Measurements from ENCODE around the gene SLC25A45.

SLC25A45 gene

DNA sequence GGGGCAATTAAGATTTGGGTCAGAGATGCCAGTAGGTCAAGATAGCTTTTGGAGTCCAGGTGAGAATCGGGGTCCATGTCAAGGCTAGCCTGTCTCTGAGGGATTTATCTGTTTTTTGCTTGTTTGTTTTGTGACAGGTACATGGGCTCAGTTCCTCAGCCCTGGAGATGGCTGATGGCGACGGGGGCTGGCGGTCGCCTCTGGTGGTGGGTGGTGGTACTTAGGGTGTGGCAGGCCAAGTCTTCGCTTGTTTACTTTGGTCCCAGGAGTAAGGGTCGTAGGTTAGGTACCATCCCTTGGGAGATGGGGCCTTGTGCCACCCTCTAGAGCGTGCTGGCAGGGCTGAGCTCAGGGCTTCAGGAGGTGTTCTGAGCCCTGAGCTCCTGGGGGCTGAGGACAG lies 4.7 kb downstream of the SLC25A45 start:
- Histone ChIP-seq H3K4me1 (ENCODE audit: control insufficient read depth in 1 of 2, insufficient read depth in 2 of 2, low read length in 2 of 2) (peaks cover 12 to 14% of the 10 kb centered on the region in 2 experiments), H2BK120ac (ENCODE audit: insufficient read depth, low read length, poor library complexity) (no peak overlapping the region), H3K23ac (ENCODE audit: low read length) (no peak overlapping the region), H4K91ac (ENCODE audit: low read depth, low read length) (peak overlapping the region; percentile 38), H3K4me2 (ENCODE audit: low read length) (no peak overlapping the region), H4K12ac (ENCODE audit: low read depth, low read length) (no peak overlapping the region), H3K9me3 (ENCODE audit: insufficient read depth, low read depth, low read length) (peaks cover 3% of the 10 kb centered on the region), H3K4me3 (ENCODE audit: low read depth, low read length) (no peak overlapping the region), H2AK5ac (ENCODE audit: low read length) (peak overlapping the region; percentile 13), H2AFZ (ENCODE audit: insufficient read depth, low read length, poor library complexity) (no peak overlapping the region), H3K18ac (ENCODE audit: low read length) (no peak overlapping the region), H3K27me3 (ENCODE audit: insufficient read depth, low read length) (no peaks in the 10 kb centered on the region), H3K14ac (ENCODE audit: low read length) (no peak overlapping the region), H3K36me3 (ENCODE audit: control insufficient read depth in 1 of 2, insufficient read depth in 2 of 2, low read length in 2 of 2) (no peaks in the 10 kb centered on the region), H3K27ac (ENCODE audit: low read depth, low read length) (no peak overlapping the region), H2BK5ac (ENCODE audit: low read depth, low read length, poor library complexity) (no peak overlapping the region), H3K4ac (ENCODE audit: low read depth, low read length) (no peak overlapping the region), H3K79me1 (ENCODE audit: low read length) (peaks cover 13% of the 10 kb centered on the region), H3K79me2 (ENCODE audit: control insufficient read depth, insufficient read depth, low read length, poor library complexity) (peaks cover 5% of the 10 kb centered on the region), H2BK12ac (ENCODE audit: low read length) (no peak overlapping the region), H3K9ac (ENCODE audit: low read length) (no peak overlapping the region), H4K8ac (ENCODE audit: low read depth, low read length) (no peak overlapping the region)
- DNase-seq = no peak
- WGBS (ENCODE audit: extremely low coverage, insufficient coverage, insufficient read length) = no CpG with 5 or more reads among the region's 8 CpGs

DNA sequence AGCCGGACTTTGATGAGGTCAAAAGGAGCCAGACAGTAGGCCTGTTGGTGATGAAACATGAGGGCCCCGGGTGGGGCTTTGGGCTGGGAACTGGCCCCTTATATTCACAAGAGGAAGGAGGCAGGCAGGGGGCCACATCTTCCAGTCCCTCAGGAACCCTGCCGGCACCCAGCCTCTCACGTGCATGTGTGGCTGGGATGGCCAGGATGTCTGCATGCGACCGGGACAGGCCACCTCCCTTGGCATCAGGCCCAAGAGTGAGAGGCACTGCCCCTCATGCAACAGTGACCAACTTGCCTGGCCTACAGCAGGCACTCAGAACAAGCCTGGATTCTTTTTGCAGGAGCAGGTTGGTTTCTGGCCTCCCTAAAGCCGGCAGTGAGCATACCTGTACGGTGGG lies 5.4 kb downstream of the SLC25A45 start:
- Histone ChIP-seq H3K79me2 (ENCODE audit: control insufficient read depth, insufficient read depth, low read length, poor library complexity) (peaks cover 1% of the 10 kb centered on the region), H3K27me3 (ENCODE audit: insufficient read depth, low read length) (no peaks in the 10 kb centered on the region), H3K4me3 (ENCODE audit: low read depth, low read length) (no peak overlapping the region), H3K18ac (ENCODE audit: low read length) (no peak overlapping the region), H2AFZ (ENCODE audit: insufficient read depth, low read length, poor library complexity) (no peak overlapping the region), H3K4me1 (ENCODE audit: control insufficient read depth in 1 of 2, insufficient read depth in 2 of 2, low read length in 2 of 2) (peaks cover 7 to 9% of the 10 kb centered on the region in 2 experiments), H3K4me2 (ENCODE audit: low read length) (no peak overlapping the region), H2AK5ac (ENCODE audit: low read length) (no peak overlapping the region), H3K79me1 (ENCODE audit: low read length) (peaks cover 8% of the 10 kb centered on the region), H4K91ac (ENCODE audit: low read depth, low read length) (no peak overlapping the region), H3K36me3 (ENCODE audit: control insufficient read depth in 1 of 2, insufficient read depth in 2 of 2, low read length in 2 of 2) (no peaks in the 10 kb centered on the region), H2BK120ac (ENCODE audit: insufficient read depth, low read length, poor library complexity) (no peak overlapping the region), H2BK5ac (ENCODE audit: low read depth, low read length, poor library complexity) (no peak overlapping the region), H3K9ac (ENCODE audit: low read length) (no peak overlapping the region), H3K23ac (ENCODE audit: low read length) (no peak overlapping the region), H3K27ac (ENCODE audit: low read depth, low read length) (no peak overlapping the region), H3K9me3 (ENCODE audit: insufficient read depth, low read depth, low read length) (peaks cover 3% of the 10 kb centered on the region), H4K8ac (ENCODE audit: low read depth, low read length) (no peak overlapping the region), H2BK12ac (ENCODE audit: low read length) (no peak overlapping the region), H4K12ac (ENCODE audit: low read depth, low read length) (no peak overlapping the region), H3K14ac (ENCODE audit: low read length) (no peak overlapping the region), H3K4ac (ENCODE audit: low read depth, low read length) (no peak overlapping the region)
- no peak for DNase-seq
- WGBS (ENCODE audit: extremely low coverage, insufficient coverage, insufficient read length) = no CpG with 5 or more reads among the region's 8 CpGs

DNA sequence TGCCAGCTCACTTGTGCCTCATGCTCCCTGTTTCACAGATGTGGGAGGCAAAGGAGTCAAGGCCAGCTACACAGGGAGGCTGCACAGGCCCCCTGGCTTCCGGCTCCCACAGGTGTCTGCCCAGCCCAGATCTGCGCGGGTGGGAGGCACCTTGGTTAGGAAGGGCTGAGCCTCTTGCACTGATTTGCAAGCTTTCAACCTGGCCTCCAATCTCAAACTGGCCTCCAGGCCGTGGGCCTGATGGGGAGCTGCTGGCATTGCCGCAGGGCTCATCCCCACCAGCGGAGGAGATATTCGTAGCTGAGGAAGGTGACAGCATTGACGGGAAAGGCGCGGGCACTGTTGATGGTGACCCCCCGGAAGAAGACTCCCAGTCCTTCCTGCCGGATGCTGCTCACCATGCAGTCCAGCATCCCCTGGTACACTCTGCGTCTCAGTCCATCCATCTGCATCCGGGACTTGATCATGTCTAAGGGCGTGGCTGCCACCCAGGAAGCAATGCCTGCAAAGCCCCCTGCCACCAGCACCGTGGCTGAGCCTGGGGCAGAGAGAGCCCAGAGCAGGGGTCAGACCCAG lies 6.2 kb downstream of the SLC25A45 start:
- Histone ChIP-seq H3K79me2 (ENCODE audit: control insufficient read depth, insufficient read depth, low read length, poor library complexity) (no peaks in the 10 kb centered on the region), H3K9ac (ENCODE audit: low read length) (no peak overlapping the region), H3K4ac (ENCODE audit: low read depth, low read length) (no peak overlapping the region), H4K91ac (ENCODE audit: low read depth, low read length) (no peak overlapping the region), H2BK120ac (ENCODE audit: insufficient read depth, low read length, poor library complexity) (no peak overlapping the region), H3K27me3 (ENCODE audit: insufficient read depth, low read length) (no peaks in the 10 kb centered on the region), H3K36me3 (ENCODE audit: control insufficient read depth in 1 of 2, insufficient read depth in 2 of 2, low read length in 2 of 2) (no peaks in the 10 kb centered on the region), H3K4me1 (ENCODE audit: control insufficient read depth in 1 of 2, insufficient read depth in 2 of 2, low read length in 2 of 2) (peaks cover 5% of the 10 kb centered on the region in 2 experiments), H4K12ac (ENCODE audit: low read depth, low read length) (no peak overlapping the region), H3K79me1 (ENCODE audit: low read length) (peaks cover 6% of the 10 kb centered on the region), H3K4me3 (ENCODE audit: low read depth, low read length) (no peak overlapping the region), H2AK5ac (ENCODE audit: low read length) (no peak overlapping the region), H3K9me3 (ENCODE audit: insufficient read depth, low read depth, low read length) (peaks cover 3% of the 10 kb centered on the region), H3K18ac (ENCODE audit: low read length) (no peak overlapping the region), H3K23ac (ENCODE audit: low read length) (no peak overlapping the region), H4K8ac (ENCODE audit: low read depth, low read length) (no peak overlapping the region), H2BK12ac (ENCODE audit: low read length) (no peak overlapping the region), H3K4me2 (ENCODE audit: low read length) (no peak overlapping the region), H3K27ac (ENCODE audit: low read depth, low read length) (no peak overlapping the region), H3K14ac (ENCODE audit: low read length) (no peak overlapping the region), H2BK5ac (ENCODE audit: low read depth, low read length, poor library complexity) (no peak overlapping the region), H2AFZ (ENCODE audit: insufficient read depth, low read length, poor library complexity) (no peak overlapping the region)
- no peak for DNase-seq
- WGBS (ENCODE audit: extremely low coverage, insufficient coverage, insufficient read length) = no CpG with 5 or more reads among the region's 16 CpGs

DNA sequence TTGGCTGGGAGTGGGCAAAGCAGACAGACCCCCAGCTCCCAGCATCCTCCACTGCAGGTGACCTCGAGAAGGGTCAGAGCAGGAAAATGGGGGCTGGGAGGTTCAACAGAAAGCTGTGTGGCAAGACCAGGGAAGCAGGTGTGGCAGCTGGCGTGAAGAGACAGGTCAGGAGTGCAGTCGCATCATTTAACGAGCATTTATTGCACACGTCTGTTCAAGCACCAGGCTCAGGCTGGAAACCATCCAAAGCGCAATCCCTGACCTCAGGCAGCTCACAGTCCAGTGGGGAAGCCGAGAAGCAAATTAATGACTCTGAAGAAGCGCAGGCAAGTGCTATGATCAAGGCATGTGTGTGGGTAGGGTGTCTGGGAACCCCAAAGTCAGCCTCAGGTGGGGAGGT lies 7.4 kb downstream of the SLC25A45 start:
- H2BK120ac ChIP-seq (ENCODE audit: insufficient read depth, low read length, poor library complexity) = no peak overlapping the region
- no CpG with 5 or more reads among the region's 8 CpGs for WGBS (ENCODE audit: extremely low coverage, insufficient coverage, insufficient read length)
- no peaks in the 10 kb centered on the region for H3K36me3 ChIP-seq (ENCODE audit: control insufficient read depth in 1 of 2, insufficient read depth in 2 of 2, low read length in 2 of 2)
- H2AK5ac ChIP-seq (ENCODE audit: low read length) = peak overlapping the region; percentile 39
- H2BK5ac ChIP-seq (ENCODE audit: low read depth, low read length, poor library complexity) = no peak overlapping the region
- peaks cover 2% of the 10 kb centered on the region for H3K79me1 ChIP-seq (ENCODE audit: low read length)
- no peak for DNase-seq
- H3K27ac ChIP-seq (ENCODE audit: low read depth, low read length) = no peak overlapping the region
- no peak overlapping the region for H3K18ac ChIP-seq (ENCODE audit: low read length)
- no peak overlapping the region for H4K91ac ChIP-seq (ENCODE audit: low read depth, low read length)
- peaks cover 0 to 4% of the 10 kb centered on the region in 2 experiments for H3K4me1 ChIP-seq (ENCODE audit: control insufficient read depth in 1 of 2, insufficient read depth in 2 of 2, low read length in 2 of 2)
- no peak overlapping the region for H4K8ac ChIP-seq (ENCODE audit: low read depth, low read length)
- H3K4me3 ChIP-seq (ENCODE audit: low read depth, low read length) = no peak overlapping the region
- peaks cover 3% of the 10 kb centered on the region for H3K9me3 ChIP-seq (ENCODE audit: insufficient read depth, low read depth, low read length)
- H3K4me2 ChIP-seq (ENCODE audit: low read length) = no peak overlapping the region
- H3K23ac ChIP-seq (ENCODE audit: low read length) = no peak overlapping the region
- no peak overlapping the region for H3K9ac ChIP-seq (ENCODE audit: low read length)
- H3K27me3 ChIP-seq (ENCODE audit: insufficient read depth, low read length) = no peaks in the 10 kb centered on the region
- H2AFZ ChIP-seq (ENCODE audit: insufficient read depth, low read length, poor library complexity) = no peak overlapping the region
- H3K4ac ChIP-seq (ENCODE audit: low read depth, low read length) = no peak overlapping the region
- no peak overlapping the region for H3K14ac ChIP-seq (ENCODE audit: low read length)
- no peak overlapping the region for H2BK12ac ChIP-seq (ENCODE audit: low read length)
- H3K79me2 ChIP-seq (ENCODE audit: control insufficient read depth, insufficient read depth, low read length, poor library complexity) = no peaks in the 10 kb centered on the region
- H4K12ac ChIP-seq (ENCODE audit: low read depth, low read length) = no peak overlapping the region

All from trophoblast cell (in vitro differentiated cells and primary cell).